Anterior cingulate cortex (tissue), 58 donors: ENCODE results near the gene USP43.
"Not testable (repeated sequence)": the region's sequence is repeated elsewhere in the genome, so short reads cannot be mapped to it uniquely, and the experiment has no call there.

ENCODE experiments used
- DNase-seq, 58 donors: peaks; one replicate each; lab custom pipeline; 2025; lab: John Stamatoyannopoulos, UW

Gene USP43

DNA sequence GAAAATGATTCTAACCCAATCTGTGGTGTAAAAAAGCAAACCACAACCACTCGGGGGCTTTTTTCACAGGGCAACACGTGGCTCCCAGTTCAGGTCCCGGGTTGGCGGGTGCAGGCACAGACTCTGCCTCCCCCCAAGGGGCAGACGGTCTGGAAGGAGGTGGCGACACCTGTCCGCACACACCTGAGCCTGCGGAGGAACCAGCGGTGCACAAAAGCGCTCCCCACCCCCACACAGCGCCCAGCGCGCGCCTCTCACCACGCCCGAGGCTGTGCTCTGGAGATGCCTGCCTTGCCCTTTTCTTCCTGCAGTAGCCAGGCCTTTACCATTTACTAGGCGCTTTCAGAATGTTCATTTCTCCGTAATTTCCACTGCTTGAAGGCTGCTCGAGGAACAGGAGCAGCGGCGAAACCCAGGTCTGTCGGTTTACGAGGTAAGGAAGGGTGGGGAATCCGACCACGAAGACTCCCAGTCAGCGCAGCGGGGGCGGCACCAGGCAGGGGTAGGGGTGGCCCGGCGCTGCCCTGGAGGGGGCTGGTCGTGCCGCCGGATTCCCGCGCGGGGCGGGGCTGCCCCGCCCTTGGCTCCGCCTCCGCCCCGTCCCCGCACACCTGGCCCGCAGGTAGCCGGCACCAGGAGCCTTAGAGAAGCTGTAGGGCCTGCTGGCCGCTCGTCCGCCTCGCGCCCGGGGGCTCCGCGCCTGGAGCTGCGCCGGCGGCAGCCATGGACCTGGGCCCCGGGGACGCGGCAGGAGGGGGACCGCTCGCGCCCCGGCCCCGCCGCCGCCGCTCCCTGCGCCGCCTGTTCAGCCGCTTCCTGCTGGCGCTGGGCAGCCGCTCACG lies at the start of gene USP43:
Gene USP43, plus strand, starts transcription at position 608 of the 842 bp plus-strand sequence. Its CDS starts 116 bp downstream, at position 724.
- DNase-seq, result peak in 6 of 58 donors; percentile 9 to 38 (median 24)

GRCh38 chr17:9597638-9598037 lies 47.7 kb upstream of the USP43 start:
- DNase-seq, result not testable (repeated sequence)

DNA sequence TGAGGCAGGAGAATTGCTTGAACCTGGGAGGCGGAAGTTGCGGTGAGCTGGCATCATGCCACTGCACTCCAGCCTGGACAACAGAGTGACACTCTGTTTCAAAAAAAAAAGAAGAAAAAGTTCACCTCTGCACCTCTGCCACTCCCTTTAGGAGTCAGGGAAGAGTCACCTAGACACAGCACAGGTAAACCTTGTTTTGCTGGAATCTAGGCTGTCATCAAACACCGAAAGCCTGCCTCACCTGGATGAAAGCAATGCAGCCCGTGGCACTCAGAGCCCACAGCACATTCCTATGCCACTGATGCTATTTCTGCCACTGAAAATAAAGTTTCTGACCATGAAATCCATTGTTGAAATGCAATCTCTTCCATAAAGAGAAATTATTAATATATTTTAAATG lies 46.7 kb upstream of the USP43 start:
- no peak for DNase-seq

DNA sequence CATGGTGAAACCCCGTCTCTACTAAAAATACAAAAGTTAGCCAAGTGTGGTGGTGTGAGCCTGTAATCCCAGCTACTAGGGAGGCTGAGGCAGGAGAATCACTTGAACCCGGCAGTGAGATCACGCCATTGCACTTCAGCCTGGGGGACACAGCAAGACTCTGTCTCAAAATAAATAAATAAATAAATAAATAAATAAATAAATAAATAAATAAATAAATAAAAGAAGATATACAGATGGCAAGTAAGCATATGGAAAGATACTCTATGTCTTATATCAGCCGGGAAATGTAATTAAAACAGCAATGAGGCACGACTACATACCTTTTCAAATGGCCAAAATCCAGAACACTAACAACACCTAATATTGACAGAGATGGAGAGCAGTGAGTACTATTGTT lies 40.7 kb upstream of the USP43 start:
- DNase-seq, result not testable (repeated sequence)

- DNase-seq, result no peak
Observed at GRCh38 chr17:9606453-9606852, 38.9 kb upstream of the USP43 start.

GRCh38 chr17:9607058-9607457 lies 38.3 kb upstream of the USP43 start:
- DNase-seq, result not testable (repeated sequence)

GRCh38 chr17:9611557-9611956 lies 33.8 kb upstream of the USP43 start:
- no peak for DNase-seq

DNA sequence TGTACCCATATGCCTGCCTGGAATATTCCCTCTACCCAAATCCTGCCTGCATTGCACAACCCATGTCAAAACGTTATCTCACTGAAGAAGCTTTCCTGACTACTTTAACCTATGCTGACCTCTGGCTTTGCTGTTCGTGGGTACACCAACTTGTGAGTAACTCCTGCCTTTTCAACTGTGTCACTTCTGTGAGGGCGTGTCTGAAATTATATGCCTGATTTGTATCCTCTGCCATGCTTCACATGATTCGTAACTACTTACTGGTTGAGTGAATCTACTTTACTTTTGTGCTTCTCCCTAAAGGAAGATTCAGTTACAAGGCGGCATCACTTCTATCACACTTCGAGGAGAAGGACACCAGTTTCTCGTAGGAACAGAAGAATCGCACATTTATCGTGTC lies 33.3 kb upstream of the USP43 start:
- no peak for DNase-seq

- DNase-seq, result no peak
Observed at GRCh38 chr17:9615486-9615885, 29.8 kb upstream of the USP43 start.

DNA sequence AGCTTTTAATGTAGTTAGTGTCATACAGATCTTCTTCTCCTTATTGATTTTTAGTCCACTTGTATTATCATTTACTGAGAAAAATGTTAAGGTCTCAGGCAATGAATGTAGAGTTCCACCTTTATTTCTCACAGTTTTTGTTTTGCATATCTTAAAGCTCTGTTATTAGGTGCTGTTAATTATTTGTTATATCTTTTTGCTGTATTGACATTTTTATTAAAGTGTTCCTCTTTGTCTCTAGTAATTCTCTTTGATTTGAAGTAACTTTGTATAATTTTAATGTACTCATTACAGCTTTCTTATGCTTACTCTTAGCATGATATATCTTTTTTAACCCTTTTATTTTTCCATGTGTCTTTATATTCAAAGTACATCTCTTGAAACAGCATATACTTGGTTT lies 22.4 kb upstream of the USP43 start:
- no peak for DNase-seq

- DNase-seq, result peak in 8 of 58 donors; percentile 4 to 43 (median 20)
Observed at GRCh38 chr17:9628509-9628908, 16.8 kb upstream of the USP43 start.

DNA sequence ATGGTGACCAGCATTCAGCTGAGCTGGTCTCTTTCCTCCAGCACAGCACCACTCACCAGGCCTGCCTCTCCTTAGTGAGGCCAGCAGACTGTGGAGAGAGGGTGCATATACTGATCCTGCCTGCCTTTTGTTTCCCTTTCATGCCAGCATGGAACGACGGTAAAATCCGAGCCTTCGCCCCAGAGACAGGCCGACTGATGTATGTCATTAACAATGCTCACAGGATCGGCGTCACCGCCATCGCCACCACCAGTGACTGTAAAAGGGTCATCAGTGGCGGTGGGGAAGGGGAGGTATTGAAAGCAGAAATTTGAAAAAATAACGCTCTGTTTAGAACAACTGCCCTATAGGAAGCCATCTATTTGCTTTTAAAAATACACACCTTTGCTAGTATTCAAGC lies 12.6 kb upstream of the USP43 start:
- no peak for DNase-seq

DNA sequence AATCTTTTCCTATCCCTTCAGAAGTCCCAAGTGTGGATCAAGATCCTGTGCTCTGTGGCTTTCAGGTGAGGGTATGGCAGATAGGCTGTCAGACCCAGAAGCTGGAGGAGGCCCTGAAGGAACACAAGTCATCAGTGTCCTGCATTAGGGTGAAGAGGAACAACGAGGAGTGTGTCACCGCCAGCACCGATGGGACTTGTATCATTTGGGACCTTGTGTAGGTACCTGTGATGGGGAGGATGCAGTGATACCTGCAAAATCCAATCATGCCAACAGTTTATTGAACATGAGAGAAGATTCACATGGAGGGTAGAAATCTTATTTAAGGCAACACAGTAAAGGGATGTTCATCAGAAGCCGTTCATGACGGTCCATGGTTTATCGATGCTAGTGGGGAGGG lies 10.0 kb upstream of the USP43 start:
- no peak for DNase-seq

- no peak for DNase-seq
Observed at GRCh38 chr17:9636501-9636900, 8.8 kb upstream of the USP43 start.

DNA sequence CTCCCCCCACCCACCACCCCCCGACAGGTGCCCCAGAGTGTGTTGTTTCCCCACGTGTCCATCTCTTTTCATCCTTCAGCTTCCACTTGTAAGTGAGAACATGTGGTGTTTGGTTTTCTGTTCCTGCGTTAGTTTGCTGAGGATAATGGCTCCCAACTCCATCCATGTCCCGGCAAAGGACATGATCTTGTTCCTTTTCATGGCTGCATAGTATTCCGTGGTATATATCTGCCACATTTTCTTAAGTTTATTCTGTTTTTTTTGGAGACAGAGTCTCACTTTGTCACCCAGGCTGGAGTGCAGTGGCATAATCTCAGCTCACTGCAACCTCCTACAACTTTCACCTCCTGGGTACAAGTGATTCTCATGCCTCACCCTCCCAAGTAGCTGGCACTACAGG lies 4.9 kb upstream of the USP43 start:
- not testable (repeated sequence) for DNase-seq

- no peak for DNase-seq
Observed at GRCh38 chr17:9643611-9644010, 1.7 kb upstream of the USP43 start.

DNA sequence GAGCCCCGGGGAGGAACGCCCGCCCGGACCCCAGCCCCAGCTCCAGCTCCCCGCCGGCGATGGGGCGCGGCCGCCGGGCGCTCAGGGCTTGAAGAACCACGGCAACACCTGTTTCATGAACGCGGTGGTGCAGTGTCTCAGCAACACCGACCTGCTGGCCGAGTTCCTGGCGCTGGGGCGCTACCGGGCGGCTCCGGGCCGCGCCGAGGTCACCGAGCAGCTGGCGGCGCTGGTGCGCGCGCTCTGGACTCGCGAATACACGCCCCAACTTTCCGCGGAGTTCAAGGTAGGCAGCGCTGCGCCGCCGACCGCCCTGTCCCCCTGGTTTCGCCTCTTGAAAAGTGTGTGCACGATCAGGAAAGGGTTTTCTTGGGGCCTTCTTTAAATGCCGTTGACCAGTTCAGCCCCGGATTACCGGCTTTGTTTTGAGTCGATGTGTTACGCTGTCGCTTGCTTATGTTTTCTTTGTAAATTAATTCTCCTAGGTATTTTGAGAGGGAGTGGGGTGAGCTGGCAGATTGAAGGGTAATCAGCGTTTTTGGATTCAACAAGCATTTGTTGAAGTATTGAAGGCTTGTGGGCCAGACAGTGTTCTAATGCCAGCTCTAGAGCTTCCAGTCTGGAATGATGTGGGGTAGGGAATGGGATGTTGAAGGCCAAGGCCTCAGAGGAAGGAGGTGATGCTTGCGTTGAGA lies 681 bp downstream of the USP43 start:
- peak in 6 of 58 donors; percentile 1 to 36 (median 15) for DNase-seq

DNA sequence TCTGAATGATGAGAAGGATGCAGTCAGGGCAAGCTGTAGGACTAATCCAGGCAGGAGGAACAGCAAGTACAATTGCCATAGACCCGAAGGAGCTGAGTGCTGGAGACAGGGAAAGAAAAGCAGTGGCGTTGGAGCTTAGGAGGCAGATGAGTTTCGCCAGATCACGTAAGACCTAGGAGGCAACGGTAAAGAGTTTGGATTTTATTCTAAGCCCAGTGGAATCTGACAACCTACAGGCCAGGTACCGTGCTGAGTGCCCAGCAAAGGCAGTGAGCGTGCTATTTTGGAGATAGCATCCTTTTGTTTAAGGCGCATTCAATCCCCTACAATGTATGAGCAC lies 1.2 kb downstream of the USP43 start:
- DNase-seq, result no peak

- peak in 8 of 58 donors; percentile 7 to 42 (median 16) for DNase-seq
Observed at GRCh38 chr17:9647014-9647413, 1.7 kb downstream of the USP43 start.

DNA sequence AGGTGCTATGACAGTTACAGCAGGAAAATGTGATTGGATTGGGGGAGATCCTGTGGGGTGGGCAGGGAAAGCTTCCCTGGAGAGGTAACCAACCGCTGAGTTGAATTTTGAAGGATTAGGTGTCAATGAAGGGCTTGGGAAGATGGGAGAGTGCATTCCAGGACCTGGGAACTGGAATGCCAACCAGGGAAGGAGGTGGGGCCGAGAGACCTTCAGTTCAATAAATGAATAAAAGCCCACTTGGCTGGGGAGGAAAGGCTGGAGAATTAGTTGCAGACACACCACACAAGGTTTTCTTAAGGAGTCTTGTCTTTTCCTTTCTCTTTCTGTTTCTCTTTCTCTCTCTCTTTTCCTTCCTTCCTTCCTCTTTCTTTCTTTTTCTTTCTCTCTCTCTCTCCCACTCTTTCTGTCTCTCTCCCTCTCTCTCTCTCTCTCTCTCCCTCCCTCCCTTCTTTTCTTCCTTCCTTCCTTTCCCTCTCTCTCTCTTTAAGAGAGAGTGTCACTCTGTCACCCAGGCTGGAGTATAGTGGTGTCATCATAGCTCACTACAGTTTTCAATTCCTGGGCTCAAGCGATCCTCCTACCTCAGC lies 3.3 kb downstream of the USP43 start:
- no peak for DNase-seq

DNA sequence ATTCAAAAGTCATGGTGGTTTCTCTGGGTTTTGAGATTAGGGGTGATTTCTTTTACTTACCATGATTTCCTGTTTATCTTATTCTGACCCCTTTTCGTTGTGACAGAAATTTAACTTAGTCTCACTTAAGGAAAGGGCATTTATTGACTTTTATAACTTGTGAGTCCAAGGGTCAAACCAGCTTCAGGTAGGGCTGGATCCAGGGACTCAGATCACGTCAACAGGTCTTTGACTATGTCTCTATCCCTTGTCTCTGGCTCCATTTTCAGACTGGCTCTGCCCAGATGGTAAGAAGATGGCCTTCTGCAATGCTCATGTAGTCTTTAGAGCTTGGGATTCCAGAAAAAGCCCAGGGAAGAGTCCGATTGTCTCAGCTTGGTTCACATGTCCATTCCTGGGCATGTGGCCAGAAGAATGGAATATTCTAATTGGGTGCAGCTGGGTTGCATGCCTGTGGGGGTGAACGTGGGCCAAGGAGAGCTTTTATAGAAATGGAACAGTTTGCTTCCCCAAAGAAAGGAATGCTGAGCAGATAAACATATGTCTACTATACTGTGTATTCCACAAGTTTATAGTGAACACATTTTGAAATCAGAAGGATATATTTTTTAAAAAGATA lies 13.4 kb downstream of the USP43 start:
- peak in 19 of 58 donors; percentile 8 to 74 (median 38) for DNase-seq
